Lung (tissue), 12 donors: ENCODE measurements around the gene WHRN. TPM values are rescaled to one million over a fixed set of nuclear protein-coding genes. Genes with fewer than 3 reads are reported as not detected.

Experiments used
- ATAC-seq: fragments of 200-7000 bp; cut with Tn5 transposase; one replicate; pipeline ENCODE4 v1.9.1; 2020; ENCODE audit warnings: moderate number of reproducible peaks; ENCODE audit not compliant: insufficient read depth, low FRiP score
- DNase-seq, 3 donors: peaks; one replicate each; pipeline ENCODE4 v3.0.0-alpha.2; 2013 to 2017
- H3K27ac ChIP-seq, 2 donors: one replicate each; pipeline ENCODE4 v1.5.1; 2013; ENCODE audit warnings: mild to moderate bottlenecking in 2 of 2, moderate library complexity in 2 of 2, control low read depth in 1 of 2, inconsistent platforms in 1 of 2, low read depth in 1 of 2, low read length in 1 of 2
- H3K27me3 ChIP-seq, 3 donors: one replicate each; pipeline ENCODE4 v1.5.1; 2013; ENCODE audit warnings: low read length in 2 of 3; ENCODE audit not compliant: control insufficient read depth in 3 of 3, insufficient read depth in 3 of 3
- H3K36me3 ChIP-seq, 4 donors: one replicate each; pipeline ENCODE4 v1.5.1; 2013; ENCODE audit warnings: low read length in 4 of 4, mild to moderate bottlenecking in 1 of 4, moderate library complexity in 1 of 4; ENCODE audit not compliant: control insufficient read depth in 4 of 4, insufficient read depth in 4 of 4
- H3K4me1 ChIP-seq, 5 donors: one replicate each; pipeline ENCODE4 v1.5.1; 2013; ENCODE audit warnings: low read length in 5 of 5, mild to moderate bottlenecking in 2 of 5, moderate library complexity in 1 of 5; ENCODE audit not compliant: control insufficient read depth in 5 of 5, insufficient read depth in 5 of 5
- H3K4me3 ChIP-seq: one replicate; pipeline ENCODE4 v1.5.1; 2013; ENCODE audit warnings: mild to moderate bottlenecking, control low read depth, moderate library complexity
- H3K9ac ChIP-seq, 2 donors: one replicate each; pipeline ENCODE4 v1.5.1; 2013; ENCODE audit warnings: low read length in 2 of 2, control low read depth in 1 of 2; ENCODE audit not compliant: insufficient read depth in 1 of 2
- H3K9me3 ChIP-seq, 4 donors: one replicate each; pipeline ENCODE4 v1.5.1; 2013; ENCODE audit warnings: low read length in 3 of 4, mild to moderate bottlenecking in 1 of 4, moderate library complexity in 1 of 4; ENCODE audit not compliant: control insufficient read depth in 4 of 4, insufficient read depth in 3 of 4
- CTCF ChIP-seq: IDR thresholded peaks from 2 replicates; pipeline ENCODE4 v1.5.1; 2012; ENCODE audit warnings: mild to moderate bottlenecking; ENCODE audit errors: control extremely low read depth, extremely low read depth
- WGBS, 2 donors: extraction: QIAGEN DNeasy Blood & Tissue Kit; methylation state at CpG; one replicate each; pipeline ENCODE4 v1.1.7; 2013; 5-methylcytosine and 5-hydroxymethylcytosine counted together
- polyA plus RNA-seq, 2 donors: library from polyadenylated mRNA; stranded (reverse); fragments of 200-250 nt; gene quantifications; one replicate each; pipeline ENCODE4 v1.2.1, GENCODE V29; 2013
- total RNA-seq, 2 donors: library from RNA; depleted of rRNA in 1 of 2; stranded (reverse); fragments of >200 nt in 1 of 2; gene quantifications; one replicate each; pipeline ENCODE4 v1.2.1, GENCODE V29; 2014 to 2021
- donor health status: control.
- donor health status: control.
- donor health status: Bipolar disorder and iron deficiency.
- donor health status: healthy.
- donor health status: DM: yes; HTN: yes; CAD: no.

The WHRN gene
- total and polyA plus RNA-seq, 4 donors, result 3.1 to 11.7 (median 5.6) TPM

GRCh38 chr9:114465906-114466900 lies 39.1 kb downstream of the WHRN start:
- DNase-seq, result no peak
- 85 to 88% methylated on average over 28 of the region's 28 CpGs for WGBS, 2 donors
- ATAC-seq, result no peak

GRCh38 chr9:114465417-114465816 lies 39.9 kb downstream of the WHRN start:
- H3K27ac ChIP-seq, result no peak overlapping the region
- WGBS, 2 donors, result 89 to 97% methylated on average over 4 of the region's 4 CpGs
- H3K36me3 ChIP-seq, result no peaks in the 10 kb centered on the region
- peaks cover 0 to 2% (median 0%) of the 10 kb centered on the region in 5 donors for H3K4me1 ChIP-seq
- H3K9ac ChIP-seq, result no peak overlapping the region
- H3K4me3 ChIP-seq, result no peak overlapping the region
- no peak for ATAC-seq
- H3K27me3 ChIP-seq, result no peaks in the 10 kb centered on the region
- no peak for DNase-seq
- no peak for TF ChIP-seq CTCF
- peaks cover 0 to 6% (median 2%) of the 10 kb centered on the region in 4 donors for H3K9me3 ChIP-seq

More at GRCh38 chr9:114465906-114466900, 39.1 kb downstream of the WHRN start:
- Histone ChIP-seq H3K27ac (no peak overlapping the region), H3K27me3 (no peaks in the 10 kb centered on the region), H3K4me3 (no peak overlapping the region), H3K4me1 (peaks cover 0 to 2% (median 0%) of the 10 kb centered on the region in 5 donors), H3K9ac (no peak overlapping the region), H3K36me3 (no peaks in the 10 kb centered on the region), H3K9me3 (peaks cover 0 to 6% (median 2%) of the 10 kb centered on the region in 4 donors)
- TF ChIP-seq CTCF, result no peak

- Histone ChIP-seq H3K4me1 (peaks cover 0 to 2% (median 0%) of the 10 kb centered on the region in 5 donors), H3K9me3 (peaks cover 0 to 3% (median 0%) of the 10 kb centered on the region in 4 donors), H3K9ac (no peak overlapping the region), H3K27me3 (no peaks in the 10 kb centered on the region), H3K4me3 (no peak overlapping the region), H3K27ac (no peak overlapping the region), H3K36me3 (no peaks in the 10 kb centered on the region)
- no peak for TF ChIP-seq CTCF
- DNase-seq, result no peak
- WGBS, 2 donors, result 89 to 93% methylated on average over 5 of the region's 5 CpGs
- ATAC-seq, result no peak
Measured at GRCh38 chr9:114464281-114465051, 40.8 kb downstream of the WHRN start.
